ENCODE results near the gene HPCAL4. TPM values are rescaled to one million over a fixed set of nuclear protein-coding genes. Genes with fewer than 3 reads are reported as not detected.

HPCAL4 gene
- total RNA-seq, 1 experiment from 2014 or later: 0.14 TPM

- H3K4me1 Mint-ChIP-seq (ENCODE audit: low read depth, unreplicated experiment): no peaks in the 10 kb centered on the region
- peak within 1 kb of the TSS; percentile 30 for H3K4me3 ChIP-seq (ENCODE audit: low read depth, low read length)
- no peaks in the 10 kb centered on the region for H3K36me3 ChIP-seq (ENCODE audit: control insufficient read depth, insufficient read depth, low read length)
- BruUV-seq (replicated peaks): no TSS peak
- no peaks in the 10 kb centered on the region; the same call in 1 of the 2 replicates for H3K27me3 ChIP-seq (replicated peaks; ENCODE audit: control insufficient read depth, insufficient read depth, low read length)
- no peak within 1 kb of the TSS for H3K27ac Mint-ChIP-seq (ENCODE audit: unreplicated experiment)
- no peaks in the 10 kb centered on the region for H3K9me3 ChIP-seq
- CTCF ChIA-PET: no interaction called here
- POLR2A ChIA-PET: no interaction called here
- H3K9me3 Mint-ChIP-seq (ENCODE audit: unreplicated experiment): no peaks in the 10 kb centered on the region
- DNase-seq: peak in 1 of 2 experiments; percentile 18
- H3K4me3 Mint-ChIP-seq (ENCODE audit: unreplicated experiment): peak within 1 kb of the TSS; percentile 50
- peaks cover 10% of the 10 kb centered on the region for H3K27me3 Mint-ChIP-seq (ENCODE audit: insufficient read depth, unreplicated experiment)
- intact Hi-C loops (cut with micrococcal nuclease; ENCODE audit: unreplicated experiment): no loop called here
- H3K4me1 ChIP-seq: no peaks in the 10 kb centered on the region
- no peak for TF ChIP-seq CTCF (IDR thresholded peaks at IDR 0.05; ENCODE audit: insufficient read depth in 1 of 2, low read depth in 1 of 2, low read length in 1 of 2, severe bottlenecking in 1 of 2, unreplicated experiment in 1 of 2)
- H3K36me3 Mint-ChIP-seq (ENCODE audit: insufficient read depth, unreplicated experiment): no peaks in the 10 kb centered on the region
These were observed 19.3 kb downstream of the HPCAL4 start, which contains the start of gene NT5C1A for GRCh38 chr1:39671793-39672550. Gene NT5C1A (minus strand): TSS chr1:39672107. CDS start chr1:39672038, 69 bp downstream.

GRCh38 chr1:39671433-39671792, 19.8 kb downstream of the HPCAL4 start:
- Histone ChIP-seq H3K9me3 (no peaks in the 10 kb centered on the region), H3K4me1 (no peaks in the 10 kb centered on the region), H3K27me3 (replicated peaks; ENCODE audit: control insufficient read depth, insufficient read depth, low read length) (no peaks in the 10 kb centered on the region; the same call in 1 of the 2 replicates), H3K36me3 (ENCODE audit: control insufficient read depth, insufficient read depth, low read length) (no peaks in the 10 kb centered on the region), H3K4me3 (ENCODE audit: low read depth, low read length) (peak overlapping the region; percentile 30)
- peak overlapping the region; percentile 50 for H3K4me3 Mint-ChIP-seq (ENCODE audit: unreplicated experiment)
- H3K4me1 Mint-ChIP-seq (ENCODE audit: low read depth, unreplicated experiment): no peaks in the 10 kb centered on the region
- intact Hi-C loops (cut with micrococcal nuclease; ENCODE audit: unreplicated experiment): no loop called here
- H3K27me3 Mint-ChIP-seq (ENCODE audit: insufficient read depth, unreplicated experiment): peaks cover 10% of the 10 kb centered on the region
- TF ChIP-seq CTCF (IDR thresholded peaks at IDR 0.05; ENCODE audit: insufficient read depth in 1 of 2, low read depth in 1 of 2, low read length in 1 of 2, severe bottlenecking in 1 of 2, unreplicated experiment in 1 of 2): no peak
- ChIA-PET CTCF (interaction anchor here (0.8 kb wide), 1 partner anchor 14 kb away, joined by 3 read pairs; no protein-coding TSS in a partner anchor), POLR2A (no interaction called here)
- H3K9me3 Mint-ChIP-seq (ENCODE audit: unreplicated experiment): no peaks in the 10 kb centered on the region
- no peaks in the 10 kb centered on the region for H3K36me3 Mint-ChIP-seq (ENCODE audit: insufficient read depth, unreplicated experiment)
- H3K27ac Mint-ChIP-seq (ENCODE audit: unreplicated experiment): no peak overlapping the region
- DNase-seq: no peak
- BruUV-seq (replicated peaks): no TSS peak

- H3K4me1 Mint-ChIP-seq (ENCODE audit: low read depth, unreplicated experiment): no peaks in the 10 kb centered on the region
- no peak for DNase-seq
- no peak for TF ChIP-seq CTCF (IDR thresholded peaks at IDR 0.05; ENCODE audit: insufficient read depth in 1 of 2, low read depth in 1 of 2, low read length in 1 of 2, severe bottlenecking in 1 of 2, unreplicated experiment in 1 of 2)
- ChIA-PET POLR2A (no interaction called here), CTCF (interaction anchor here (0.8 to 1.0 kb wide), 2 partner anchors 13 to 128 kb away, joined by 3 read pairs; no protein-coding TSS in a partner anchor)
- H3K27me3 Mint-ChIP-seq (ENCODE audit: insufficient read depth, unreplicated experiment): peaks cover 10% of the 10 kb centered on the region
- no TSS peak for BruUV-seq (replicated peaks)
- no peaks in the 10 kb centered on the region for H3K9me3 Mint-ChIP-seq (ENCODE audit: unreplicated experiment)
- no peaks in the 10 kb centered on the region; the same call in 1 of the 2 replicates for H3K27me3 ChIP-seq (replicated peaks; ENCODE audit: control insufficient read depth, insufficient read depth, low read length)
- H3K9me3 ChIP-seq: no peaks in the 10 kb centered on the region
- H3K4me1 ChIP-seq: no peaks in the 10 kb centered on the region
- no peak overlapping the region for H3K27ac Mint-ChIP-seq (ENCODE audit: unreplicated experiment)
- no peaks in the 10 kb centered on the region for H3K36me3 Mint-ChIP-seq (ENCODE audit: insufficient read depth, unreplicated experiment)
- H3K4me3 ChIP-seq (ENCODE audit: low read depth, low read length): no peak overlapping the region
- H3K4me3 Mint-ChIP-seq (ENCODE audit: unreplicated experiment): peak overlapping the region; percentile 50
- H3K36me3 ChIP-seq (ENCODE audit: control insufficient read depth, insufficient read depth, low read length): no peaks in the 10 kb centered on the region
- intact Hi-C loops (cut with micrococcal nuclease; ENCODE audit: unreplicated experiment): no loop called here
These were observed 20.5 kb downstream of the HPCAL4 start for GRCh38 chr1:39670689-39671088.
